CD14-positive monocyte (primary cell): ENCODE measurements around the gene DYSF. TPM values are rescaled to one million over a fixed set of nuclear protein-coding genes. Genes with fewer than 3 reads are reported as not detected.

Experiments
- DNase-seq, 3 donors: peaks; one replicate each; pipeline ENCODE4 v3.0.0-alpha.2; 2011 to 2022
- H2AFZ ChIP-seq: 2 replicates; pipeline ENCODE4 v1.6.0; 2012; ENCODE audit warnings: mild to moderate bottlenecking, low read depth, low read length, inconsistent platforms; ENCODE audit not compliant: insufficient read depth, poor library complexity, severe bottlenecking
- H3K27ac ChIP-seq, 2 donors: 1 replicate in 1 of 2; 2 replicates in 1 of 2; pipeline ENCODE4 v1.5.1; 2012 to 2013; ENCODE audit warnings: low read length in 2 of 2, control low read depth in 1 of 2, inconsistent platforms in 1 of 2, low read depth in 1 of 2, mild to moderate bottlenecking in 1 of 2
- H3K27me3 ChIP-seq, 2 donors: one replicate each; pipeline versions ENCODE4 v1.6.0 to v1.6.1; 2011 to 2013; ENCODE audit warnings: low read length in 2 of 2; ENCODE audit not compliant: control insufficient read depth in 2 of 2, insufficient read depth in 2 of 2
- H3K36me3 ChIP-seq, 2 donors: replicated peaks in 1 of 2; 1 replicate in 1 of 2; 2 replicates in 1 of 2; pipeline versions ENCODE4 v1.5.1 to v1.6.1; 2012 to 2013; ENCODE audit warnings: low read length in 2 of 2, control low read depth in 1 of 2, inconsistent platforms in 1 of 2, mild to moderate bottlenecking in 1 of 2; ENCODE audit not compliant: insufficient read depth in 2 of 2, control insufficient read depth in 1 of 2
- H3K4me1 ChIP-seq, 2 donors: 1 replicate in 1 of 2; 2 replicates in 1 of 2; pipeline versions ENCODE4 v1.5.1 to v1.6.1; 2012 to 2013; ENCODE audit warnings: low read length in 2 of 2, control low read depth in 1 of 2, inconsistent platforms in 1 of 2, mild to moderate bottlenecking in 1 of 2, moderate library complexity in 1 of 2; ENCODE audit not compliant: insufficient read depth in 2 of 2, control insufficient read depth in 1 of 2
- H3K4me2 ChIP-seq: replicated peaks from 2 replicates; pipeline ENCODE3; 2012; ENCODE audit warnings: low read length, moderate library complexity, mild to moderate bottlenecking; ENCODE audit not compliant: poor library complexity, severe bottlenecking; ENCODE audit errors: extremely low read depth
- H3K4me3 ChIP-seq, 3 experiments: fragments of 200-600 bp in 1 of 3; sonication (generic) in 1 of 3; replicated peaks in 1 of 3; 1 replicate in 2 of 3; 2 replicates in 1 of 3; pipeline ENCODE4 v1.5.1; 2011 to 2013; ENCODE audit warnings: low read length in 3 of 3, mild to moderate bottlenecking in 3 of 3, control low read depth in 2 of 3, low read depth in 2 of 3, inconsistent platforms in 1 of 3, moderate library complexity in 1 of 3
- H3K79me2 ChIP-seq: 2 replicates; pipeline ENCODE4 v1.6.0; 2012; ENCODE audit warnings: mild to moderate bottlenecking, control low read depth, inconsistent platforms, low read length, moderate library complexity; ENCODE audit not compliant: insufficient read depth
- H3K9ac ChIP-seq: 2 replicates; pipeline ENCODE4 v1.6.0; 2017; ENCODE audit warnings: low read length, mild to moderate bottlenecking; ENCODE audit not compliant: insufficient read depth, poor library complexity, severe bottlenecking
- H3K9me3 ChIP-seq, 2 donors: replicated peaks in 1 of 2; 1 replicate in 1 of 2; 2 replicates in 1 of 2; pipeline versions ENCODE4 v1.5.1 to v1.6.1; 2012 to 2013; ENCODE audit warnings: low read length in 2 of 2, control low read depth in 1 of 2; ENCODE audit not compliant: control insufficient read depth in 1 of 2, insufficient read depth in 1 of 2
- H4K20me1 ChIP-seq: 2 replicates; pipeline ENCODE4 v1.6.0; 2012; ENCODE audit warnings: mild to moderate bottlenecking, low read length, control low read depth, moderate library complexity; ENCODE audit not compliant: insufficient read depth
- H3K27ac Mint-ChIP-seq, 7 donors: one replicate each; pipeline ENCODE4 v1.8.0; 2020; ENCODE audit warnings: mild to moderate bottlenecking in 7 of 7, mixed read lengths in 7 of 7, moderate library complexity in 6 of 7, inconsistent platforms in 2 of 7
- H3K27me3 Mint-ChIP-seq, 3 donors: one replicate each; pipeline ENCODE4 v1.8.0; 2021 to 2022; ENCODE audit warnings: low read depth in 3 of 3, mild to moderate bottlenecking in 3 of 3, mixed read lengths in 3 of 3, moderate library complexity in 3 of 3, inconsistent platforms in 1 of 3
- H3K36me3 Mint-ChIP-seq, 2 donors: one replicate each; pipeline ENCODE4 v1.8.0; 2020; ENCODE audit warnings: mixed read lengths in 2 of 2, inconsistent platforms in 1 of 2, mild to moderate bottlenecking in 1 of 2
- H3K4me1 Mint-ChIP-seq: one replicate; pipeline ENCODE4 v1.8.0; 2020; ENCODE audit warnings: mild to moderate bottlenecking, mixed read lengths
- H3K4me3 Mint-ChIP-seq, 2 donors: one replicate each; pipeline ENCODE4 v1.8.0; 2020; ENCODE audit warnings: mild to moderate bottlenecking in 2 of 2, mixed read lengths in 2 of 2, moderate library complexity in 1 of 2
- H3K9me3 Mint-ChIP-seq, 7 donors: one replicate each; pipeline ENCODE4 v1.8.0; 2020 to 2022; ENCODE audit warnings: mixed read lengths in 7 of 7, mild to moderate bottlenecking in 6 of 7, moderate library complexity in 6 of 7, inconsistent platforms in 2 of 7
- WGBS: methylation state at CpG from one replicate; pipeline ENCODE4 v1.1.5; 2013; ENCODE audit warnings: missing lambda C conversion rate; ENCODE audit not compliant: insufficient coverage; 5-methylcytosine and 5-hydroxymethylcytosine counted together
- intact Hi-C, 2 donors: fragments of 100-400 bp; cut with micrococcal nuclease; formaldehyde crosslinking; loops; one replicate each; pipeline versions ENCODE4 v1.15.0 to v1.15.1; 2023
- polyA plus RNA-seq, 3 donors: library from polyadenylated mRNA; depleted of rRNA in 1 of 3; unstranded in 2 of 3; stranded (reverse) in 1 of 3; fragments of 300-500 nt in 2 of 3; fragments of >200 nt in 1 of 3; fragmentation: Illumina TruSeq in 2 of 3; gene quantifications; 1 replicate in 2 of 3; 2 replicates in 1 of 3; pipeline ENCODE4 v1.2.3, GENCODE V29; 2012 to 2021
- TF ChIP-seq, protein P1 (sequence below): fragments of 200-600 bp; IDR thresholded peaks from one replicate; pipeline ENCODE4 v1.8.0; 2022; ENCODE audit warnings: antibody characterized with exemption, mild to moderate bottlenecking

The DYSF gene
- polyA plus RNA-seq, 3 donors: 16.1 to 72.5 (median 31.2) TPM

DNA sequence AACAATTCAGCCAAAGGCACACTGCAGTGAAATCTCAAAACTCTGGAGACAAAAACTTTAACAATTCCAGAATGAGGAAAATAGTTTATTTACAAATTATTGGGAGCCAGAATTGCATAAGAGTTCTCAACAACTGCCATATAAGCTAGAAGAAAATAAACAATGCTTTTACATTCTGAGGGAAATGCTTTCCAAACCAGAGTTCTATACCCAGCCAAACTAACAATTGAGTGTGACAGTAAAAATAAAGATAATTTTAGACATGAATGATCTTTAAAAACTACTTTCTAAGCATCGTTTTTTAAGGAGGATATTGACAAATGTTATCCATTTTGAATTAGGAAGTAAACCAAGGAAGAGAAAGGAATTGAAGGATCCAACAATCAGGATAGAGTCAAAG lies 271.4 kb downstream of the DYSF start:
- no CpG with 5 or more reads among the region's 1 CpG for WGBS
- no peaks in the 10 kb centered on the region for H3K4me1 Mint-ChIP-seq
- intact Hi-C loops: no loop called here
- H3K36me3 Mint-ChIP-seq: no peaks in the 10 kb centered on the region
- H3K9me3 Mint-ChIP-seq: peaks cover 4 to 10% (median 6%) of the 10 kb centered on the region in 7 donors
- Histone ChIP-seq H3K79me2 (no peaks in the 10 kb centered on the region), H3K9me3 (peaks cover 0 to 12% of the 10 kb centered on the region in 2 donors), H3K9ac (no peak overlapping the region), H3K36me3 (no peaks in the 10 kb centered on the region), H3K4me3 (no peak overlapping the region), H2AFZ (no peak overlapping the region), H3K4me2 (no peak overlapping the region), H3K27ac (no peak overlapping the region), H4K20me1 (no peaks in the 10 kb centered on the region), H3K27me3 (no peaks in the 10 kb centered on the region), H3K4me1 (no peaks in the 10 kb centered on the region)
- DNase-seq: no peak
- peaks cover 2% of the 10 kb centered on the region in 3 donors for H3K27me3 Mint-ChIP-seq
- no peak overlapping the region for H3K27ac Mint-ChIP-seq
- TF ChIP-seq, protein P1, sequence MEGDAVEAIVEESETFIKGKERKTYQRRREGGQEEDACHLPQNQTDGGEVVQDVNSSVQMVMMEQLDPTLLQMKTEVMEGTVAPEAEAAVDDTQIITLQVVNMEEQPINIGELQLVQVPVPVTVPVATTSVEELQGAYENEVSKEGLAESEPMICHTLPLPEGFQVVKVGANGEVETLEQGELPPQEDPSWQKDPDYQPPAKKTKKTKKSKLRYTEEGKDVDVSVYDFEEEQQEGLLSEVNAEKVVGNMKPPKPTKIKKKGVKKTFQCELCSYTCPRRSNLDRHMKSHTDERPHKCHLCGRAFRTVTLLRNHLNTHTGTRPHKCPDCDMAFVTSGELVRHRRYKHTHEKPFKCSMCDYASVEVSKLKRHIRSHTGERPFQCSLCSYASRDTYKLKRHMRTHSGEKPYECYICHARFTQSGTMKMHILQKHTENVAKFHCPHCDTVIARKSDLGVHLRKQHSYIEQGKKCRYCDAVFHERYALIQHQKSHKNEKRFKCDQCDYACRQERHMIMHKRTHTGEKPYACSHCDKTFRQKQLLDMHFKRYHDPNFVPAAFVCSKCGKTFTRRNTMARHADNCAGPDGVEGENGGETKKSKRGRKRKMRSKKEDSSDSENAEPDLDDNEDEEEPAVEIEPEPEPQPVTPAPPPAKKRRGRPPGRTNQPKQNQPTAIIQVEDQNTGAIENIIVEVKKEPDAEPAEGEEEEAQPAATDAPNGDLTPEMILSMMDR: no peak
- H3K4me3 Mint-ChIP-seq: no peak overlapping the region

DNA sequence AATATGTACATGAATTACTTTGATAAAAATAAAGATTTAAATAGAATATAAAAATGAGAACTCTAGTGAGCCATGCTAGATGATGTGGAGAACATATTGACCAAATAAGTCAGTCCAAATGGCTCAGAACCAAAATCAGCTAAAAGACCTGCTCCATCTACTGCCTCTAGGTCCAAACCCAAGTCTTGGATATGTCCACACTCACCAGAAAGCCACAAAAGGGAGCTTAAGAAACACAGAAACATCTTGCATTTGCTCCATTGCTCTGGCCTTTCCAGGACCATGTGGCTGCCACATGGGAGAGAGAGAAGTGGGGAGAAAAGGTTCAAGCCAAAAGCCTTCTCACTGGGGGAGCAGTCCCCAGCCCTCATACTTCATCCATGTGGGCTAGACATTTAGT lies 272.5 kb downstream of the DYSF start:
- intact Hi-C loops: no loop called here
- H3K27ac ChIP-seq: no peak overlapping the region
- H3K4me3 ChIP-seq: no peak overlapping the region
- Mint-ChIP-seq H3K36me3 (no peaks in the 10 kb centered on the region), H3K27ac (no peak overlapping the region), H3K4me1 (no peaks in the 10 kb centered on the region), H3K4me3 (no peak overlapping the region), H3K9me3 (peaks cover 4 to 16% (median 8%) of the 10 kb centered on the region in 7 donors), H3K27me3 (peaks cover 0 to 2% (median 2%) of the 10 kb centered on the region in 3 donors)
- no peaks in the 10 kb centered on the region for H3K27me3 ChIP-seq
- H3K9ac ChIP-seq: no peak overlapping the region
- no peak for DNase-seq
- H3K4me2 ChIP-seq: no peak overlapping the region
- H3K9me3 ChIP-seq: peaks cover 0 to 23% of the 10 kb centered on the region in 2 donors
- no peak overlapping the region for H2AFZ ChIP-seq
- no peaks in the 10 kb centered on the region for H3K4me1 ChIP-seq
- no peaks in the 10 kb centered on the region for H3K36me3 ChIP-seq
- H3K79me2 ChIP-seq: no peaks in the 10 kb centered on the region
- TF ChIP-seq, protein P1: no peak
- H4K20me1 ChIP-seq: no peaks in the 10 kb centered on the region
